GM21825 (cell line): ENCODE data around the gene RNLS.

Source experiments
- ATAC-seq: cut with Tn5 transposase; IDR thresholded peaks from one replicate; pipeline ENCODE4 v1.9.1; 2021; ENCODE audit warnings: mild to moderate bottlenecking, moderate library complexity; ENCODE audit not compliant: unreplicated experiment

Gene RNLS

DNA sequence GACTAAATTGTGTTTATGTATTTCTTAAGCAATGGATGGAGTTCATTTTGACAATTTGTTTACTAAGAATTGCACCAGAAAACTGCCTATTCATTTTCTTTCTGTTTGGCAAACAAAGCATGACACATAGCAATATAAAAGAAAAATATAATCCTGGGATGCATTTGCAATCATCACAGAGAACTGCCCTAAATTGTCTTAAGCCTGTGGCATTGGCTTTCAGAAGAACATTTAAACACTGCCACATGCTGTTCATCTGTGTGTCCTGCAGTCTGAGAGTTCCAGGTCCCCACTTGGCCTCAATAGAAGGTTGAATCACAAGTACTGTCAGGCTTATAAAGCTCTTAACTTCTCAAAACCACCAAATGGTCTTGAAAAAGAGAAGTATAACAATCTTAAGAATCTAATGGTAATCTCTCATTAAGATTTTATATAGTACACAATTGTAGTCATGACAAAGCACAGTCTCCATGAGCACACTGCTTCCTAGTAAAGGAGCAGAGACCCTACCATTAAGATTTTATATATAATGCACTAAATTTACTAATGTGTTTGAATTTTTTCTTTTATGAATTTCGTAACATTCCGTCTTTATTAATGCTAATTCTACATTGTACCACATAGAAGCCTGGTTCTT lies 29.9 kb downstream of the RNLS start:
- peak; percentile 78 for ATAC-seq

DNA sequence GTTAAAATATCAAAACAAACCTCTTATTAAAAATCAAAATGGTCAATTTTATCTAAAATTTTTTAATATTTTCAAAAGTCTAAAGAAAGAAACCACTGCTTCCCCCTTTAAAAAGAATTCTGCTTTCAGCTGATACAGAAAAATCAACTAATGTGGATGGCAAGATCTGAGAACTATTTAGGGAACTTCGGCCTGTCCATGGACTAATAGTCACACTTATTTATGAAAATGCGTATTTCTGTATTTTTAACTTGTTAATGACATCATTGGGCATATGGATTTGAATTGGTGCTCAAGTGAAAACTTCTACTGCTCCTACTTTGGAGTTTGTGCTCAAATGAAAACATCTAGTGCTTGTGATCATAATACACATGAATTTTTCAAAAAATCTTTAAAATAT lies 31.9 kb downstream of the RNLS start:
- ATAC-seq = no peak

DNA sequence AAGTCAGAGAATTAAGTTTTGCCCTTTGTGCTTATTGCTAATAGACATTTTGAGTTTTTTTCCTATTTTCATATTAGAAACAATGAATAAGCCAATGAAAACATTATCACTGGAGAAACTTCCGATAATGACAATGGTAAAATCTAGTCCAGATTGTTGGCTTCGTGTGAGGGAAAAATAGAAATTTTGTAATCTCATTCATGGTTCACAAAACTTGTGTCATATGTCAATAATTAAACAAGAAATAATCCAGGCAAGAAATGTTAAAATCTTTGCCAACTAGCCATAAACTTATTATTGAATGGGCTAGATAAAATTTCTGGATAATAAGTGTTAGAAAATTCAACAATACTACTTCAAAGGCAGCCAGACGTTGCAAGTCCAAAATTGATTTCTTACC lies 36.6 kb downstream of the RNLS start:
- ATAC-seq = no peak

DNA sequence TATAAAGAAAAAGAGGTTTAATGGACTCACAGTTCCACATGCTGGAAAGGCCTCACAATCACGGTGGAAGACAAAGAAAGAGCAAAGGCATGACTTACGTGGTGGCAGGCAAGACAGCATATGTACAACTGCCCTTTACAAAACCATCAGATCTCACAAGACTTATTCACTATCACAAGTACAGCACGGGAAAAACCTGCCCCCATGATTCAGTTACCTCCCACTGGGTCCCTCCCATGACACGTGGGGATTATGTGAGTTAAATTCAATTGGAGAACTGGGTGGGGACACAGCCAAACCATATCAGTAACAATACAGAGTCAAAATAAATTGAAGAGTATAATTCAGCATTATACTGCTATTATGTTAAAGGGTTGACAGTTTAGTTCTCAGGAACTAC lies 37.8 kb downstream of the RNLS start:
- no peak for ATAC-seq

DNA sequence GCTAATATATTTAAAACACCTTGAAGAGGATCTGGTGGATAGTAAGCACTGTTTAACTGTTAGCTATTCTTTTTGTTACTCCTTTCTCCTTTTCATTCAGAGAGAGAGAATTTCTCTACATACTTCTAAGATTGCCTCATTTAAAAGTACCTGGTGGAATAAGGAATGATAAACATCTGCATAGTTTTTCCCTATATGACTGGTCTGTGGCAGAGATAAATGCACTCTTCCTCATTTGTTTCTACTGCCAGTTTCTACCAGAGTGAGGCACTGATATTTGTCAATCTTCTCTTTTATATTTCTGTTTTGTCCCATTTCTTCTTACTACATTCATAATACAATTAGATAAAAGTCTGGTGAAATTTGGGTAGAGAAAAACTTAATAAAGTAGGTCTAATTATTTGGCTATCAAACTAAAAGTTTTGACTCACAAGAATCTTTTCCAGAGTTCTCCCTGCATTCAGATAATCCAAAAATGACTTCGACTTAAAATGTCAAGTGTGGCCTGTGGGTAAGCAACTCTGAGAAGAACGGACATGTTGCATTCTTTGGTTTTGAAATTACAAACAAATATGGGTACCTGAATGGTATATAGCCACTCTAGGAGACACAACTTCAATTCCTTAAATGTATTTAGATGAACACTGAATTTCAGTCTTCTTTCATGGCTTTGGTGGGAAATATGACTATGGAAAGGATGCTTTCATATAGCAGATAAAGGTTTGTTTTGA lies 38.8 kb downstream of the RNLS start:
- ATAC-seq = no peak

DNA sequence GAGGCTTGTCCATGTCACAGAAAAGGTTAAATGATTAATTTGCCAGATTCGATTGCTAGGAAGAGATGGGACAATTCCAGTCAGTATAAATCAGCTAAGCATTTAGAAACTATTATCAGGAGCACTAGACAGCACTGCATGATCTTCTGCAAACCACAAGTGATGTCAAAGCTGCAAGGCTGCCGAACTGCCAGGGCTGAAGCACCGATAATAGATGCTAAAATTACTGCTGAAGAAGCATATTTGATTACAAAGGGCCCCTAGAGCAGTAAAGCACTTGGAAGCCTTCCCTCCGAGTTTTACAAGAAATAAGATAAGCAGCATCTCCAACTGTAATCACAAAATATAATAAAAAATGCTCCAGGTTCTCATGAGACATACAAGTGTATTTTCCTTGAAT lies 40.6 kb downstream of the RNLS start:
- no peak for ATAC-seq

DNA sequence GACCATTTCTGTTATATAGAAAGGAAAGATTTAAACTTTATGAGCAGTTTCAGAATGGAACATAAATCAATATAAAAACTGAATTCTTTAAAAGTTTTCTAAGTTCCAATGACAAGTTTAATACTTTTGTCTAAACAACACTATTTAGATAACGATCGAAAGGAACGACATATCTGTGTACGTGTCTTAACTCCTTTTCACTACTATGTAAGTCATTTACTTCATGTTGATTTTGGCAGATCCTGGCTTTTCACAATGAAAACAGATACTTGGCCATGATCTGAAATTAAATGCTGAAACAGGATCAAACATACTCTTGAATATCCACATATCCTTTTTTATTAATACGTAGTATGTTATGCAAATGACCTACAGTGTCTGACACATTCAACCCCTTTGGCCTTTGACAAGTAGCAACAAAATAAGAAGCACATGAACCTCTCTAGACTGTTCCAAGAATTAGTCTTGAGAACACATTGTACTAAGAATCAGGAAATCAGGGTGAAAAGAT lies 41.9 kb downstream of the RNLS start:
- ATAC-seq = no peak

DNA sequence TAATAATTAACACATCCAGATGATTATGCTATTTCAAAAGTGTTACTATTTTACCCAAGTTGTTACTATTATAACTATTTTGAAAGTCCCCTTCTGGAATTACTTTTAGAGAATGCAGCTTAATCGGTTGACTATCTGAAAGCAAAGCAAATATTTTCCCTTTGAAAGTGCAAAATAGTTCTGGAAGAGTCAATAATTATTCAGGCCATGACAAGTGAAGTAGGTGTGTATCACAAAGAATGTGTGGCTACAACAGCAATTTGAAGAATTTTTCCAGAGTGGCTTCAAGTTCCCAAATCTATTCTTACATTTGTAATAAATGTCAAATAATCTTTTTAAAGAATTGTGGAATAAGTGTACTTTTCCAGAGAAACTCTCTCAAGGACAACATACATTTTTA lies 42.8 kb downstream of the RNLS start:
- ATAC-seq = no peak

DNA sequence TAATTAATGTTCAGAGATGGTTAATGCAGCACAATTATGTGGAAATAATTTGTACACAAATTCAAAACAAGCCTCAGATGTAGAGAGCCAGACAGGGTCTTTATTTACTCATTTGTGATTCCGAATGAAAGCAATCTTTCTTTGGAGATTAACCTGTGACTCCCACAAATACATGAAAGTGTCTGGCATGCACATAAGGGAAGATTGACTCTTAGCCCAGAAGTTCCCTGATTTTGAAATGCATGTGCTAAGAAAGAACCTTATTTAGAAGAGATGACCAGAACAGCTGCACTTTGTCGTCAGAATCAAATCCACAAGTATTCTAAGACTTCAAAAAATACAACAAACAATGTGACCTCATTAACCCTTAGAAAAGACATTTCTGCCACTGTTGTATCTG lies 45.1 kb downstream of the RNLS start:
- ATAC-seq = no peak

DNA sequence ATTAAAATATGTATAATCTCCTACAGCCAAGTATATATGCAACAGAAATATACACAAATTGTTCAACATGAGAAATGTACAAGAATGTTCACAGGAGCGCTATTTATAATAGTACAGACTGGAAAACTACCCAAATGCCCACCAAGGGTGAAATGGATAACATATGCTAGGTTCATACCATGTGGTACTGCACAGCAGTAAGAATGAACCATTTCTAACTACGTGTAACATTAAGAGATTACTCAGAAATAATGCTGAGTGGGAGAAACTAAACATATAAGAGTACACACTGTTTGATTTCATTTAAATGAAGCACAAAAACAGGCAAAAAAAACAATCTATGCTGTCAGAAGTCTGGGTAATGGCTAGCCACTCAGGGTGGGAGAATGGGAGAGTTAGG lies 45.8 kb downstream of the RNLS start:
- ATAC-seq = no peak

DNA sequence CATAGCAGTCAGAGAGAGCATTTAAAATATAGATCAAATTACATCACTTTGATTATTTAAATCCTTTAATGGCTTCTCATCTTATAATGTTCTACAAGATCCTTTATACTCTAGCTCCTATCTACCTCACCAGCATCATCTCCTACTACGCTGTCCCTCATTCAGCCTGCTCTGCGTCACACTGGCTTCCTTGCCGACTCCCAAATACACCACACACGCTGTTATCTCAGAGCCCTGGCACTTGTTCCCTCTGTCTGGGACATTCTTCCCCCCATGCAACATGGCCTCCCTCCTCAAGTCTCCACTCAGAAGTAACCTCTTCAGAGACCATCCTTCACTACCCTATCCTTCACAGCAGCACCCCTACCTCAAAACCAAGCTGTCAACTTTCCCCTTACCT lies 46.7 kb downstream of the RNLS start:
- ATAC-seq = no peak

DNA sequence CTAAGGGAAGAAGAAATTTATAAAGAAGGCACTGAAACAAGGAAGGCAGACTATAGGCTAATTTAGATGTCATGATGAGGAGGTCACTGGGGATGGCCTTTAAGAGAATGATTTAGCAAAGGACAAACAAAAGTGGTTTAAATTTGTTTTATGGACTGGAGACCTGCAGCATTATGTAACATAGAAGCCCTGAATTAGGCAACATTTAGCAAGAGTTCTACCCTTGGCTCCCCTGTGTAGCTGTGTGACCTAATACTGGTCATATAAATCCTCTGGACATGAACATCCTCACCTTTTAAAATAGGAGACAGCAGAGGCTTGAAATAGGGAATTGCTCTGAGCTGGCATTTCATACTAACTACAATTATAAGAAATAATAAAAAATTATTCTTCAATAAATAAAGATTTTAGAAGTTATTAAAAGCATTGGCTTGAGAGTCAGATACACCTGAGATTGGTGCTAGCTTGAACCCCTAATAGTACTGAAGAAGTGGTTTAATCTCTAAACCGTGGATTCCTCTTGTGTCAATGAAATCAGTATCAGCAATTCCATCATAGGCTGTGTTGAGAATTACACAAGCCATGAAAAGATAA lies 48.9 kb downstream of the RNLS start:
- no peak for ATAC-seq

DNA sequence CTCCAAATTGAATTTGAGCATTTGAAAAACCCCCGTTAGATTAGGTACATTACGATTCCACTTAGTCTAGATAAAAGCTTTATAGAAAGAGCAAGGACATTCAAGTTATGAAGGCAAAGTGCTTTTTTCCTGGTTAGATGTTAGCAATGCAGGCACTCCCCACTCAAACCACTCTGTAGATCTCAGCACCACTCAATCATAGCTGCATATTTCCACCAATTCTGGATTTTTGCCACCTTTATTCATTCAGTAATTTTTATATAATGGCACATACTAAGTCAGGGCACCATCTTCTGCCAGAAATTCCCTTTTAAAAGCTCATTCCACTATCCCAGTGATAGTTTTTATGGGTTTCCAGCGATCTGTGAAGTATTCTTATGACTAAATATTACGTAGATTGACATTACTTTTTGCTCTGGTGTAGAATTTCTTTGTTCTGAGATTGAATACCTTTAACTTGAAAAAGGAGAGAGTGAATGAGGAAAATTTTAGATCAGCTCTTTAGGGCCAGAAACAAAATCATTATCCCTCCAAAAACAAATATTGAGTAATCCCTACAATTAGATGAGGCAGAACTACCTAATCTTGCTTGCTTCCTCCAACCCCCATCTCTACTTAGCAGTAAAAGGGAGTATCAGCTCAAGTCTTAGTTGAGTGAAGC lies 51.6 kb downstream of the RNLS start:
- no peak for ATAC-seq

DNA sequence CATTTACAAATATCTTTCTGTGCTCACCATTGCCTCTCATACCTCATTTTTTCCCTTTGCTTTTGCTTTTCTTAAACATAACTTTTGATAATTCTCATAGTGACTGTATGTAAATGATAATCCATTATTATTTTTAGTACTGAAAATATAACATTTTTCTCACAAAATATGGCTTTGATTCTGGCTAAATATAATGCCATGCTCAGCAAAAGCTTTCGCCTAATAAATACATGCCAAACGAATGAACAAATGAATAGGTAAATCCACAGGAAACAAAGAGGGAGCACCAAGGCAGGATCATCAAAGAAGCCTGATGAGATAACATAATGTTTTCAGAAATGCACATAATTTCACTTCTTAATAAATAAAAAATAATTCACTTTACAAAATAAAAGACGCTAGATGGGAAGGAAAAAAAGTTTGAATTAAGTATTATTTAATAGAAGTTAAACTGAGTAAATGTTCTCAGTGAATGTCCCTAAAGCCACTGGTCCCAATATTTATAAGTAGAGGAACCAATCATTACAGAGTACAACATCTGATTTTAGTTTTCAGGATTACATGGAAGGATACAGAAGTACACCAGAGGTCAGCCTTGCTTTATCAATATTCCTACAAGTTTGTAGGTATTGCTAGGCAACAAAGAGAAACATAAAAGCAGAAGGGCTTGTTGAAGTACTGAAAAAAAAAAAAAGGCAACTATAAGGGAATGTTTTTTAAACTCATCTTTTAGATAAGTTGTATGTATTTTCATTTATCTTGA lies 52.3 kb downstream of the RNLS start:
- no peak for ATAC-seq

DNA sequence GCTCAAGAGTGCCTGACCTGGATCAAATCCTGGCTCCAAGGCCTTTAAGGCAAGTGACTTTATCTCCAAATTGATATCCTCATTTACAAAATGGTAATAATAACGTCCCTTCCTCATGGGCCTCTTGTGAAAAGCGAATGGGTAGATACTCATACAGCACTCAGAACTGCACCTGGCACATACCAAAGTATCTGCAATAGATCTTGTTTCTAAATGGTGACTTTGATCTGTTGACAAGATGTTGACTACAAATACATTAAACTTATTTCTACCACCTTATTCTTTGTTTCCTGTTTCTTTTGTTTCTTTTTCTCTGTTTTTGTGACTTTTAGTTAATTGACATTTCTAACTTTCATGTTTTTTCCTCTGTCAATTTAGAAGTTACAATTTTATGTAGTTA lies 53.0 kb downstream of the RNLS start:
- ATAC-seq = no peak

DNA sequence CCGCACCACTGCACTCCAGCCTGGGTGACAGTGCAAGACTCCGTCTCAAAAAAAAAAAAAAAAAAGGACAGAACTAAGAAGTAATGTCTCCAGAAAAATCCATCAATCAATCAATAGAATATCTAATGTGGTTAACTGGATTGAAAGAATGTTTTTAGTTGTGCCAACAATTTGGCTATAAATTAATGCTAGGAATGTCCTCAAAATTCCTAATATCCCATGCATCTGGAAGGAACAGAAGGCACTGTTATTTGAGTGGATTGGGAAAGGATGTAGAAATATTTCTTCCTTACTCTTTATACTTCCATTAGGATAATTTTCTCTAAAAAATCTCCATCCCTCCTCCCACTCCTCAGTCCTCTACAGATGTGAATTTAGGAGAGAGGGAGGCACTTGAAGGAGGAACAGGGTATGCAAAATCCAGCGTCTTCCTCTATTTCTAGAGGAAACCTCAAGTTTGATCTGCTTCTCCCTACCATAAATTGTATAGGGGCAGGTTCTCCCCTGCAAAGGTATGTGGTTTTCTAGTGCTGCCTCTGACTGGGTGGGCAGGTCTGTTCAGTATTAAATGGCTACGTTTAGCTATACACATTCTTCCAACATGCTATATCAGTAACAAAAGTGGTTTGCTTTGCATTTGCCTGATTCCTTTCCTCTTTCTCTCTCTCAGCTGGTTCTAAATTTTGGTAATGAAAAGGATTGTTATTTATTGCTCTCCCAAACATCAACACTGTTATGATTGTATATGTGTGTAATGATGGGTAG lies 54.1 kb downstream of the RNLS start:
- no peak for ATAC-seq

DNA sequence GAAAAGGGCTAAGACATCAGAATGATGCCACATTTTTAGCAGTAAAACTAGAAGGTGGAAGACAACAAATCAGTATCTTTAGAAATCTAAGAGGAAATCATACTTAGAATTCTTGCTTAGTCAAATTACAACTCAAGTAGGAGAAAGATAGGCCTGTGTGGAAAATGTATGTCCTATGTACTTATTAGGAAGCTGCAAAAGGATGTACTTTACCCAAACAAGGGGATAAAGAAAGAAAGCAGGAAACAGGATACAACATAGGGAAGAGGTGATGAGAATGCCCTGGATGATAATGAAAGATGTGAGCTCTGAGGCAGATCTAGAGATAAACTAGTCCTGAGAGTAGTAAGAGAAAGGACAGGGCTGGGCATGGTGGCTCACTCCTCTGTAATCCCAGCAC lies 54.9 kb downstream of the RNLS start:
- ATAC-seq = no peak

DNA sequence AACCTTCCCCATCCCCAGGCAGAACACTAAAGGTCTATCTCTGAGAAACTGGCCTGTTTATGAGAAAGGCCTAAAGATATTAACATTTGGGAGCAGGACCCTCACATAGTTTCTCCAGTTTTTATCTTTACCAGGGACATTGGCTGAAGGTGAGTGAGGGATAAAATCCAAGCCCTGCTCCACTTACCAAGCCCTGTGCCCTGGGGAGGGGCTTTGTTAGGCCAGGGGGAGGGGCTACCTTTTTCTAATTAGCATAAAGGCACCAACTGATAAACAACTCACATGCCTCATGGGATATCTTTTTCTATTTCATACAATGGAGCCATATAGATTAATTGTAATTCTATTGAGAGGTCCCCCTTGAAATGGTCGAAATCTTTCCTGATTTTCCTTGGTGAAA lies 55.9 kb downstream of the RNLS start:
- ATAC-seq = no peak

DNA sequence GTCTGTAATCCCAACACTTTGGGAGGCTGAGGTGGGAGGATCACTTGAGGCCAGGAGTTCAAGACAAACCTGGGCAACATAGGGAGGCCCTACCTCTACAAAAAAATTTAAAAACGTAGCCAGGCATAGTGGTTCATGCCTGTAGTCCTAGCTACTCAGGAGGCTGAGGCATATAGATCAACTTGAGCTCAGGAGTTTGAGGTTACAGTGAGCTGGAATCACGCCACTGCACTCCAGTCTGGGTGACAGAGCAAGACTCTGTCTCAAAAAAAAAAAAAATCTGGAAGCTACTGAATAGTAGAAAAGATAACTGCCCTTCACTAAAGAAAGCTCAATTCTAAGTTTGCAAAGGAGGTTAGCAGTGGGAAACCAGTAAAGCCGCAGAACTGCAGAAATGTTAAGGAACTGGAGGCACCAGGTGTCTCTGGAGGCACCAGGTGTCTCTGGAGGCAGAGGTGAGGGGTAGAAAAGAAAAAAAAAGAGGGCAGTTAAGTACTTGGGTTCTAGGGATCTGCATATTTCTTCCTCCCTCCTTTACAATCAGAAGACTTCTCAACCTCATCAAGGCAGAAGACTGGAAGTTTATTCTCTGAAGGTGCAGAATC lies 56.5 kb downstream of the RNLS start:
- ATAC-seq = no peak
